GM23338 (cell line): Measurements from ENCODE around the gene SYNPR. TPM values are rescaled to one million over a fixed set of nuclear protein-coding genes. Genes with fewer than 3 reads are reported as not detected.

Source experiments
- ATAC-seq: fragments of 200-7000 bp; cut with Tn5 transposase; 3 replicates; pipeline ENCODE4 v1.9.1; 2020
- DNase-seq: peaks from one replicate; pipeline ENCODE4 v3.0.0-alpha.2; 2015; ENCODE audit warnings: low spot score
- H2AFZ ChIP-seq: fragments of 200-600 bp; sonication (generic); 2 replicates; pipeline ENCODE4 v1.8.0; 2016; ENCODE audit warnings: antibody characterized with exemption, mild to moderate bottlenecking, moderate library complexity
- H3F3A ChIP-seq: fragments of 200-600 bp; sonication (generic); replicated peaks from 2 replicates; pipeline ENCODE4 v1.8.0; 2017; ENCODE audit warnings: antibody characterized with exemption, mixed run types, low read depth
- H3K27ac ChIP-seq: fragments of 200-600 bp; sonication (generic); 2 replicates; pipeline ENCODE4 v1.6.1; 2016; ENCODE audit warnings: low read depth
- H3K27me3 ChIP-seq: fragments of 200-600 bp; sonication (generic); 2 replicates; pipeline ENCODE4 v1.8.0; 2016; ENCODE audit warnings: mild to moderate bottlenecking, mixed run types, moderate library complexity; ENCODE audit not compliant: insufficient read depth
- H3K36me3 ChIP-seq: fragments of 200-600 bp; sonication (generic); 2 replicates; pipeline ENCODE4 v1.8.0; 2016; ENCODE audit warnings: mild to moderate bottlenecking; ENCODE audit not compliant: insufficient read depth
- H3K4me1 ChIP-seq: fragments of 200-600 bp; sonication (generic); 2 replicates; pipeline ENCODE4 v1.8.0; 2016; ENCODE audit warnings: mild to moderate bottlenecking, moderate library complexity; ENCODE audit not compliant: insufficient read depth
- H3K4me2 ChIP-seq: fragments of 200-600 bp; sonication (generic); 2 replicates; pipeline ENCODE4 v1.7.1; 2017; ENCODE audit warnings: mixed run types
- H3K4me3 ChIP-seq: fragments of 200-600 bp; sonication (generic); 2 replicates; pipeline ENCODE4 v1.6.1; 2016; ENCODE audit warnings: mixed run types
- H3K79me2 ChIP-seq: fragments of 200-600 bp; sonication (generic); replicated peaks from 2 replicates; pipeline ENCODE4 v1.8.0; 2017; ENCODE audit warnings: mild to moderate bottlenecking; ENCODE audit not compliant: insufficient read depth
- H3K9me2 ChIP-seq: fragments of 200-600 bp; sonication (generic); 2 replicates; pipeline ENCODE4 v1.8.0; 2017; ENCODE audit not compliant: insufficient read depth
- H4K20me1 ChIP-seq: fragments of 200-600 bp; sonication (generic); replicated peaks from 2 replicates; pipeline ENCODE4 v1.8.0; 2017; ENCODE audit warnings: mild to moderate bottlenecking; ENCODE audit not compliant: insufficient read depth
- H3K27ac Mint-ChIP-seq: 2 replicates; pipeline ENCODE4 v1.8.0; 2020; ENCODE audit warnings: inconsistent platforms, mild to moderate bottlenecking, moderate library complexity, mixed read lengths
- H3K27me3 Mint-ChIP-seq: 3 replicates; pipeline ENCODE4 v1.8.0; 2022; ENCODE audit warnings: low read depth, mild to moderate bottlenecking, moderate library complexity, mixed read lengths, inconsistent platforms; ENCODE audit not compliant: insufficient read depth, poor library complexity
- H3K36me3 Mint-ChIP-seq: 3 replicates; pipeline ENCODE4 v1.8.0; 2021; ENCODE audit warnings: low read depth, mild to moderate bottlenecking, inconsistent platforms, moderate library complexity, mixed read lengths
- H3K4me1 Mint-ChIP-seq: 3 replicates; pipeline ENCODE4 v1.8.0; 2020; ENCODE audit warnings: mild to moderate bottlenecking, inconsistent platforms, mixed read lengths
- H3K4me3 Mint-ChIP-seq: 3 replicates; pipeline ENCODE4 v1.8.0; 2021; ENCODE audit warnings: moderate library complexity, mild to moderate bottlenecking, inconsistent platforms, mixed read lengths
- H3K9me3 Mint-ChIP-seq: 3 replicates; pipeline ENCODE4 v1.8.0; 2020; ENCODE audit warnings: moderate library complexity, mild to moderate bottlenecking, inconsistent platforms, mixed read lengths
- CREB1 ChIP-seq: fragments of 250-450 bp; sonication (Bioruptor Pico); IDR thresholded peaks from 2 replicates; pipeline ENCODE4 v1.5.0; 2020; ENCODE audit warnings: low read depth, mild to moderate bottlenecking, moderate library complexity
- ETS1 ChIP-seq: IDR thresholded peaks from 2 replicates; pipeline ENCODE4 v1.6.1; 2016; ENCODE audit warnings: antibody characterized with exemption
- EZH2 ChIP-seq: fragments of 200-600 bp; sonication (generic); IDR thresholded peaks from one replicate; pipeline ENCODE4 v1.8.0; 2017; ENCODE audit warnings: antibody characterized with exemption, mild to moderate bottlenecking, low read depth; ENCODE audit not compliant: unreplicated experiment
- EZH2phosphoT487 ChIP-seq: fragments of 200-600 bp; sonication (generic); IDR thresholded peaks from one replicate; pipeline ENCODE4 v1.8.1; 2018; ENCODE audit warnings: antibody characterized with exemption; ENCODE audit not compliant: unreplicated experiment
- NANOG ChIP-seq: IDR thresholded peaks from 2 replicates; pipeline ENCODE4 v1.6.1; 2016; ENCODE audit warnings: antibody characterized with exemption, borderline replicate concordance
- STAT1 ChIP-seq: IDR thresholded peaks from one replicate; pipeline ENCODE4 v1.6.1; 2016; ENCODE audit warnings: antibody characterized with exemption; ENCODE audit not compliant: unreplicated experiment
- ZNF331 ChIP-seq: fragments of 250-450 bp; sonication (Bioruptor Pico); IDR thresholded peaks from 2 replicates; pipeline ENCODE4 v1.5.0; 2020; ENCODE audit warnings: low read depth, mild to moderate bottlenecking, moderate library complexity
- ZNF462 ChIP-seq: fragments of 250-450 bp; sonication (Bioruptor Pico); IDR thresholded peaks from 2 replicates; pipeline ENCODE4 v1.5.0; 2020; ENCODE audit warnings: mild to moderate bottlenecking, moderate library complexity
- polyA plus RNA-seq: library from polyadenylated mRNA; unstranded; fragments of >200 nt; fragmentation: Nextera tagmentation; extraction: Ambion mirVana; gene quantifications from 2 replicates; pipeline ENCODE4 v1.2.1, GENCODE V29; 2016
- total RNA-seq: library from RNA; depleted of rRNA; stranded (reverse); fragments of >200 nt; shearing (Covaris generic); gene quantifications from 2 replicates; pipeline ENCODE4 v1.2.3, GENCODE V29; 2014

The SYNPR gene
- total and polyA plus RNA-seq, 2 experiments from 2014 or later: 0.38 to 0.55 TPM

GRCh38 chr3:63240381-63240902, 37.7 kb upstream of the SYNPR start (continued):
- TF ChIP-seq ZNF462 (CRISPR knock-in tag) (no peak), NANOG (no peak), EZH2phosphoT487 (no peak), EZH2 (no peak), ZNF331 (CRISPR knock-in tag) (no peak), STAT1 (no peak), CREB1 (CRISPR knock-in tag) (no peak)

- no peak overlapping the region for H3K27ac Mint-ChIP-seq
- no peak for TF ChIP-seq ZNF462 (CRISPR knock-in tag)
- no peak for TF ChIP-seq EZH2phosphoT487
- TF ChIP-seq ETS1: no peak
- Histone ChIP-seq H3K4me3 (no peak overlapping the region), H3F3A (no peaks in the 10 kb centered on the region), H4K20me1 (no peaks in the 10 kb centered on the region), H3K79me2 (no peaks in the 10 kb centered on the region), H3K4me2 (no peak overlapping the region), H3K27ac (no peak overlapping the region), H3K27me3 (no peaks in the 10 kb centered on the region), H2AFZ (no peak overlapping the region), H3K4me1 (0 out of 2 replicates have a peak, but pooled peaks cover 6% of the 10 kb centered on the region), H3K9me2 (no peaks in the 10 kb centered on the region), H3K36me3 (no peaks in the 10 kb centered on the region)
- H3K27me3 Mint-ChIP-seq: no peaks in the 10 kb centered on the region
- no peak overlapping the region for H3K4me3 Mint-ChIP-seq
- DNase-seq (no peak), ATAC-seq (no peak)
- no peaks in the 10 kb centered on the region for H3K9me3 Mint-ChIP-seq
- H3K36me3 Mint-ChIP-seq: no peaks in the 10 kb centered on the region
- H3K4me1 Mint-ChIP-seq: no peaks in the 10 kb centered on the region
These were observed 36.0 kb upstream of the SYNPR start for GRCh38 chr3:63242124-63242523.
